Uterus (tissue), 2 donors: ENCODE data around the gene KCNMB2.

Source experiments
- POLR2A ChIP-seq, 2 donors: fragments of 450-650 bp; IDR thresholded peaks; one replicate each; pipeline ENCODE4 v1.6.1; 2016; ENCODE audit warnings: antibody characterized with exemption in 2 of 2, mild to moderate bottlenecking in 1 of 2, moderate library complexity in 1 of 2
- TF ChIP-seq, protein P1 (sequence below), 4 experiments: fragments of 200-600 bp in 2 of 4; fragments of 450-650 bp in 2 of 4; sonication (generic) in 2 of 4; IDR thresholded peaks; one replicate each; pipeline ENCODE4 v1.5.1; 2016 to 2019; ENCODE audit warnings: antibody characterized with exemption in 4 of 4, mild to moderate bottlenecking in 2 of 4, moderate library complexity in 1 of 4

DNA sequence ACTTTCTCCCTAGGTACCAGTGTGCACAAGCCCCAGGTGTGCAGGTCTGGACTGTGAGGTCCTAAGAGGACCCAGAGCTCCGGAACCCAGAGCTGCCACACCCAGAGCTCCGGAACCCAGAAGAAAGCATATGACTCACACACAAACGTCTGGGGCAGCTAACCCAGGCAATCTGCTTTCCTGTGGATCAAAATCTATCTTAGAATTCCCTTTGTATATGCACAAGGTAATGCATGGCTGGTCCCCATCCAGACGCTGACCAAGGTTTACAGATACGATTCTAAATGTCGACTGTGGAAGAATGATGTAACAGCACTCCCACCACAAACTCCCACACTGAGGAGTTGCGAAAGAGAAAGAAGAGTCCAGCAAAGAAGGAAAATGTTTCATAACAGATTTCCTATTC, 15.7 kb downstream of the KCNMB2 start:
- TF ChIP-seq POLR2A (IDR thresholded peaks at IDR 0.05) = no peak
- TF ChIP-seq, protein P1, sequence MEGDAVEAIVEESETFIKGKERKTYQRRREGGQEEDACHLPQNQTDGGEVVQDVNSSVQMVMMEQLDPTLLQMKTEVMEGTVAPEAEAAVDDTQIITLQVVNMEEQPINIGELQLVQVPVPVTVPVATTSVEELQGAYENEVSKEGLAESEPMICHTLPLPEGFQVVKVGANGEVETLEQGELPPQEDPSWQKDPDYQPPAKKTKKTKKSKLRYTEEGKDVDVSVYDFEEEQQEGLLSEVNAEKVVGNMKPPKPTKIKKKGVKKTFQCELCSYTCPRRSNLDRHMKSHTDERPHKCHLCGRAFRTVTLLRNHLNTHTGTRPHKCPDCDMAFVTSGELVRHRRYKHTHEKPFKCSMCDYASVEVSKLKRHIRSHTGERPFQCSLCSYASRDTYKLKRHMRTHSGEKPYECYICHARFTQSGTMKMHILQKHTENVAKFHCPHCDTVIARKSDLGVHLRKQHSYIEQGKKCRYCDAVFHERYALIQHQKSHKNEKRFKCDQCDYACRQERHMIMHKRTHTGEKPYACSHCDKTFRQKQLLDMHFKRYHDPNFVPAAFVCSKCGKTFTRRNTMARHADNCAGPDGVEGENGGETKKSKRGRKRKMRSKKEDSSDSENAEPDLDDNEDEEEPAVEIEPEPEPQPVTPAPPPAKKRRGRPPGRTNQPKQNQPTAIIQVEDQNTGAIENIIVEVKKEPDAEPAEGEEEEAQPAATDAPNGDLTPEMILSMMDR (IDR thresholded peaks at IDR 0.05) = no peak
